GM12875 (cell line): Measurements from ENCODE around the gene HTR1B.
A peak's percentile ranks its signal among the peaks of the same experiment; 100 is the strongest.

ENCODE experiments used
- H3K4me3 ChIP-seq: one replicate; pipeline ENCODE4 v1.5.1; 2011; ENCODE audit warnings: low read depth, low read length, control low read depth
- CTCF ChIP-seq: IDR thresholded peaks from 2 replicates; pipeline ENCODE4 v1.5.1; 2011; ENCODE audit warnings: low read depth, mild to moderate bottlenecking, control low read depth, inconsistent platforms, low read length, moderate library complexity, borderline replicate concordance; ENCODE audit not compliant: insufficient read depth

The HTR1B gene

GRCh38 chr6:77466055-77466450 lies 2.8 kb upstream of the HTR1B start:
- H3K4me3 ChIP-seq, result peak overlapping the region; percentile 40
- peak; percentile 60; the same call in 1 of the 2 replicates for TF ChIP-seq CTCF

- H3K4me3 ChIP-seq, result no peak overlapping the region
- no peak for TF ChIP-seq CTCF
Measured at GRCh38 chr6:77464495-77464867, 1.2 kb upstream of the HTR1B start.

GRCh38 chr6:77463861-77464494 lies 687 bp upstream of the HTR1B start:
- TF ChIP-seq CTCF, result no peak
- H3K4me3 ChIP-seq, result no peak overlapping the region

- H3K4me3 ChIP-seq, result no peak overlapping the region
- no peak for TF ChIP-seq CTCF
Measured at GRCh38 chr6:77462359-77463307, 658 bp downstream of the HTR1B start.

- no peak overlapping the region for H3K4me3 ChIP-seq
- no peak for TF ChIP-seq CTCF
Measured at GRCh38 chr6:77461796-77462195, 1.5 kb downstream of the HTR1B start.

- H3K4me3 ChIP-seq, result no peak overlapping the region
- TF ChIP-seq CTCF, result no peak
Measured at GRCh38 chr6:77458421-77458820, 4.9 kb downstream of the HTR1B start.
